AG09309 (cell line): ENCODE measurements around the gene ABCA4.

Experiments used
- DNase-seq: peaks from one replicate; pipeline ENCODE4 v3.0.0-alpha.2; 2010; ENCODE audit warnings: low read depth
- H3K4me3 ChIP-seq: 2 replicates; pipeline ENCODE4 v1.5.1; 2011; ENCODE audit warnings: mild to moderate bottlenecking, low read depth, low read length, moderate library complexity; ENCODE audit not compliant: control insufficient read depth
- TF ChIP-seq, protein P1 (sequence below): IDR thresholded peaks from 2 replicates; pipeline ENCODE4 v1.5.1; 2011; ENCODE audit warnings: mild to moderate bottlenecking, low read depth, low read length, inconsistent platforms; ENCODE audit not compliant: insufficient read depth, control insufficient read depth; ENCODE audit errors: missing control alignments

ABCA4 gene

DNA sequence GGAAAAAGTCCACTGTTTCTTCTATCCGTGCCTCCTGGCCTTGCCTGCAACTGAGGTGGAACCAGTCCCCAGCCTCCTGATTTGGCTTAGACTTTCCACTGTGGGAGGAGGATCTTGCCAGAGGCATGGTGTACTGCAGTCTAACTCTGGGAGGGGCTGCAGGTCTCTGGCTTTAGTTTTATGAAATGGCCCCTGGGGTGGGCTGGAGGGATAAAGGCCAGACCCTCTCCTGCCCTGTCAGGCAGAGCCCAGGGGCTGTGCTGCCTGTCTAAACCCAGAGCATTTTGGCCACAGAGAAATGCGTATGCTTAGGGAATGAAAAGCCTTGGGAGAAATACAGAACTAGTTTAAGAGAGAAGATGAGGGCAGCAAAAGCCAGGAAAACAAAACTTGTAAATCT is 73.0 kb downstream of the ABCA4 start:
- no peak overlapping the region for H3K4me3 ChIP-seq
- TF ChIP-seq, protein P1, sequence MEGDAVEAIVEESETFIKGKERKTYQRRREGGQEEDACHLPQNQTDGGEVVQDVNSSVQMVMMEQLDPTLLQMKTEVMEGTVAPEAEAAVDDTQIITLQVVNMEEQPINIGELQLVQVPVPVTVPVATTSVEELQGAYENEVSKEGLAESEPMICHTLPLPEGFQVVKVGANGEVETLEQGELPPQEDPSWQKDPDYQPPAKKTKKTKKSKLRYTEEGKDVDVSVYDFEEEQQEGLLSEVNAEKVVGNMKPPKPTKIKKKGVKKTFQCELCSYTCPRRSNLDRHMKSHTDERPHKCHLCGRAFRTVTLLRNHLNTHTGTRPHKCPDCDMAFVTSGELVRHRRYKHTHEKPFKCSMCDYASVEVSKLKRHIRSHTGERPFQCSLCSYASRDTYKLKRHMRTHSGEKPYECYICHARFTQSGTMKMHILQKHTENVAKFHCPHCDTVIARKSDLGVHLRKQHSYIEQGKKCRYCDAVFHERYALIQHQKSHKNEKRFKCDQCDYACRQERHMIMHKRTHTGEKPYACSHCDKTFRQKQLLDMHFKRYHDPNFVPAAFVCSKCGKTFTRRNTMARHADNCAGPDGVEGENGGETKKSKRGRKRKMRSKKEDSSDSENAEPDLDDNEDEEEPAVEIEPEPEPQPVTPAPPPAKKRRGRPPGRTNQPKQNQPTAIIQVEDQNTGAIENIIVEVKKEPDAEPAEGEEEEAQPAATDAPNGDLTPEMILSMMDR = no peak
- no peak for DNase-seq

DNA sequence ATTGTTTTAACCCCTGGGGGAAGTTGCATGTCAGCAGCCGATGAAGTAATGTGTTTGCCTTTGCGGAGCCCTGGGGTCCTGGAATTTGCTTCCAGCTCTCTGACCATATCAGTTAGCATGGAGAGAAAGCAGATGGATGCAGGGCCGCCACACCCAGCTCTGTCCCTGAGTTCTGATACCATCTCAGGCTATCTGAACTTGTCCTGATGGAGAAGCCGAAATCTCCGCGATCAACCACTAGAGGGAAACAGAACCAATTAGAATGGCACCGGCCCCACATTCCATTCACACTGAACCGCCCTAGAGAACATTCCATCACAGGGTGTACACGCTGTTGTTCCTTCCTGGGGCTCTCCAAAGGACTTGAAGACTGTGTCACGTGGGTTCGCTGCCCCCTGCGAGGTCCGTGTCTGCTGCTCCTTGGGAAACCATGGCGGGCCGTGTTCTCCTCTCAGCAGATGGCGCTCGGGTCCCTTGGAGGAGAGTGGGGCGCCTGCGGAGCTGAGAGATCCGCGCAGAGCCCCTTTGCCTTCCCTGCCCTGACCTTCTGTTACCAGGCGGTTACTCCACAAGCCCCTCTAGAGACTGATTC is 75.4 kb downstream of the ABCA4 start:
- TF ChIP-seq, protein P1 = peak; percentile 64
- H3K4me3 ChIP-seq = no peak overlapping the region
- peak; percentile 92 for DNase-seq

DNA sequence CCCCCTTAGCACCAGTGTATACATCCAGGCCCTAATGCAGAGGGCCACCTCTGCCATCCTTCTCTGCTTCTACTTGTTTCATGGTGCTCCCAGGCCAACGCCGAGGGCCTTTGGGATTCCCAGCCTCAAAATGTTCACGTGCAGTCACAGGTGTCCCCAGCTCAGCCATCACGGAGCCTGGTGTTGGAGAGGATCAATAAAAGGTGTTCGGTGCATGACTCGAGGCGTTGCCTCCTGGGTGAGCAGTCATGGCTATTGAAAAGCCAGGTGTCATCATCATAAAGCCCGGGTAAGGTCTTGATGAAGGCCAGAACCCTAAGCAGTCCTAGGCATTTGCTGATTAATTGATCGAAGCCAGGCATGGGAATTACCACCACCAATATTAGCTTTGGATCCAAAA is 76.1 kb downstream of the ABCA4 start:
- H3K4me3 ChIP-seq = no peak overlapping the region
- no peak for DNase-seq
- TF ChIP-seq, protein P1 = no peak

DNA sequence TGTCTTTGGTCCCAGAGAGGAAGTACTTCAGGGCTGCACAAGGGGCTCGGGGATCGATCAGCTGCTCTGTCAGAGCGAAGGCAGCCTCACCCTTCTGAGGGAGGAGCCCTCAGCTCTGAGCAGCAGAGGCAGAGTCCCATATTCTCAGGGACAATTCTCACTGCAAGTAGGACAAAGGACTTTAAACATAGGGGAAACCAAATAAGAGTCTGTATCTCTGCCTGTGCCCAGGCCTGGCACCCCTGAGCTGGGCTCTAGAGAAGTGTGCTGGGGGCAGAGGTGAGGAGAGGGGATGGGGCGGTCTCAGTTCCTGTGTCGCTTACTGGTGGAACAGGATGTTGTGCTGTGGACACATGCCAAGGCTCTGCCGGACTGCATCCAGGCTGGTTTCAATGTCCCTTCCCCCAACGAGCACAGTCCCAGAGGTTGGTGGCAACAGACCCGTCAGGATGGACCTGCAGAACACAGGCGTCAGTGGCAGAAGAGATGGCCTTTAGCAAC is 76.6 kb downstream of the ABCA4 start:
- DNase-seq = no peak
- no peak overlapping the region for H3K4me3 ChIP-seq

DNA sequence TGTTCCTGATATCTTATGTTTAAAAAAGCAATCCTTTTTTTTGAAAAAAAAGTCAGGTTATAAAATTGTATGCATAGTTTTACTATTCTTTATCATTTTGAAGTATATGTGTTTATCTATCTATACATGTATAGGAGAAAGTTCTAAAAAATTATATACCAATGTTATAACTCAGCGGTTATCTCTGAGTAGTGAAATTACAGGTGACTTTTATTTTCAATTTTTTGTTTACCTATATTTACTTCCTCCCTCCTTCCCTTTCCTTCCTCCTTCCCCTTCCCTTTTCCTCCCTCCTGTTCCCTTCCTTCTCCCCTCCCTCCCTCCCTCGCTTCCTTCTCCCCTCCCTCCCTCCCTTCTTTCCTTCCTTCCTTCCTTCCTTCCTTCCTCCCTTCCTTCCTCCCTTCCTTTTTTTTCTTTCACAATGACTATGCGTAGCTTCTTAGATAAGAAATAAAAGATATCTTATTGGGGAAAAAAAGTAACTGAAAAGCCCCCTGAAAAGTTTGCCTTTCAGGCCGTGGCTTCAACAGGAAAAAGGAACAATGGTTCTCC is 77.1 kb downstream of the ABCA4 start:
- no peak overlapping the region for H3K4me3 ChIP-seq
- no peak for DNase-seq
- TF ChIP-seq, protein P1 = no peak

More for the DNA sequence above, 76.6 kb downstream of the ABCA4 start:
- TF ChIP-seq, protein P1 = no peak

DNA sequence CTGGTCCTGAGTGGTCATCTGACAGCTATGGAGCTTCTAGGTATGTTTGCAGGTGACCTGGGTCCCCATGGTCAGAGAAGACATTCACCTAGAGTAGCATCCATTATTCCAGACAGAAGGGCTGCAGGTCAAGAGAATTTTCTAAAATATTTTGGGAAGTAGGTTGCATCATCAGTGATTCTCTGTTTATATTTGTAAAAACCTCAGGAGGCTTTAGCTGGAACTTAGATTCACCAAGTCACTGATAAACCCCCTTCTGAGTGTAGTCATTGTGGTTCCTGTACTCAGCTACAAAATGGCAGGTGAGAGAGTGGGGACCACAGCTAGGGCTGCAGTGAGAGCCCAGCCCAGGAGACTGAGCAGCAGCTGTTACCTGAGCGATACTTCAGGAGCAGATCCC is 78.6 kb downstream of the ABCA4 start:
- H3K4me3 ChIP-seq = no peak overlapping the region
- DNase-seq = no peak
- TF ChIP-seq, protein P1 = no peak
